Measurements from ENCODE around the gene SLC9A9. TPM values are rescaled to one million over a fixed set of nuclear protein-coding genes. Genes with fewer than 3 reads are reported as not detected.

Gene SLC9A9
- polyA plus RNA-seq, 1 experiment: 13.4 TPM

- H3K27me3 ChIP-seq (ENCODE audit: control insufficient read depth, insufficient read depth, low read length): no peaks in the 10 kb centered on the region
- no peaks in the 10 kb centered on the region for H3K9me3 ChIP-seq (ENCODE audit: control insufficient read depth, insufficient read depth, low read length)
- no peak overlapping the region for H3K4me3 ChIP-seq (ENCODE audit: low read depth, low read length)
- ChIA-PET POLR2A (no interaction called here), CTCF (no interaction called here)
- TF ChIP-seq CTCF (IDR thresholded peaks at IDR 0.05; ENCODE audit: low read depth, low read length): no peak
- no peak for DNase-seq (ENCODE audit: low read depth, low spot score)
- H3K27ac ChIP-seq (ENCODE audit: low read depth, low read length): no peak overlapping the region
Measured at GRCh38 chr3:143770391-143770790, 77.9 kb downstream of the SLC9A9 start.

GRCh38 chr3:143769616-143770015, 78.7 kb downstream of the SLC9A9 start:
- H3K27ac ChIP-seq (ENCODE audit: low read depth, low read length): no peak overlapping the region
- H3K27me3 ChIP-seq (ENCODE audit: control insufficient read depth, insufficient read depth, low read length): no peaks in the 10 kb centered on the region
- ChIA-PET POLR2A (no interaction called here), CTCF (no interaction called here)
- H3K4me3 ChIP-seq (ENCODE audit: low read depth, low read length): no peak overlapping the region
- peak; percentile 13 for DNase-seq (ENCODE audit: low read depth, low spot score)
- H3K9me3 ChIP-seq (ENCODE audit: control insufficient read depth, insufficient read depth, low read length): no peaks in the 10 kb centered on the region
- no peak for TF ChIP-seq CTCF (IDR thresholded peaks at IDR 0.05; ENCODE audit: low read depth, low read length)

GRCh38 chr3:143764840-143765239, 83.4 kb downstream of the SLC9A9 start:
- no peaks in the 10 kb centered on the region for H3K9me3 ChIP-seq (ENCODE audit: control insufficient read depth, insufficient read depth, low read length)
- no peak overlapping the region for H3K4me3 ChIP-seq (ENCODE audit: low read depth, low read length)
- ChIA-PET POLR2A (no interaction called here), CTCF (no interaction called here)
- H3K27ac ChIP-seq (ENCODE audit: low read depth, low read length): no peak overlapping the region
- DNase-seq (ENCODE audit: low read depth, low spot score): no peak
- no peak for TF ChIP-seq CTCF (IDR thresholded peaks at IDR 0.05; ENCODE audit: low read depth, low read length)
- H3K27me3 ChIP-seq (ENCODE audit: control insufficient read depth, insufficient read depth, low read length): no peaks in the 10 kb centered on the region

GRCh38 chr3:143763564-143764162, 84.6 kb downstream of the SLC9A9 start:
- H3K9me3 ChIP-seq (ENCODE audit: control insufficient read depth, insufficient read depth, low read length): no peaks in the 10 kb centered on the region
- peak; percentile 49 for TF ChIP-seq CTCF (IDR thresholded peaks at IDR 0.05; ENCODE audit: low read depth, low read length)
- H3K27me3 ChIP-seq (ENCODE audit: control insufficient read depth, insufficient read depth, low read length): no peaks in the 10 kb centered on the region
- DNase-seq (ENCODE audit: low read depth, low spot score): no peak
- H3K4me3 ChIP-seq (ENCODE audit: low read depth, low read length): no peak overlapping the region
- no peak overlapping the region for H3K27ac ChIP-seq (ENCODE audit: low read depth, low read length)
- POLR2A ChIA-PET: no interaction called here
- CTCF ChIA-PET: interaction anchor here (0.6 to 1.9 kb wide), 8 partner anchors 12 to 935 kb away, joined by 3 to 7 read pairs (median 4); no protein-coding TSS in a partner anchor

GRCh38 chr3:143757691-143758090, 90.6 kb downstream of the SLC9A9 start:
- H3K4me3 ChIP-seq (ENCODE audit: low read depth, low read length): no peak overlapping the region
- no peaks in the 10 kb centered on the region for H3K9me3 ChIP-seq (ENCODE audit: control insufficient read depth, insufficient read depth, low read length)
- TF ChIP-seq CTCF (IDR thresholded peaks at IDR 0.05; ENCODE audit: low read depth, low read length): no peak
- CTCF ChIA-PET: no interaction called here
- no peak for DNase-seq (ENCODE audit: low read depth, low spot score)
- H3K27ac ChIP-seq (ENCODE audit: low read depth, low read length): no peak overlapping the region
- POLR2A ChIA-PET: no interaction called here
- H3K27me3 ChIP-seq (ENCODE audit: control insufficient read depth, insufficient read depth, low read length): no peaks in the 10 kb centered on the region

All from AG04450 (cell line).